Sigmoid colon (tissue), 7 donors: ENCODE results near the gene TNFRSF18. TPM values are rescaled to one million over a fixed set of nuclear protein-coding genes. Genes with fewer than 3 reads are reported as not detected.

ENCODE experiments used
- DNase-seq: peaks from one replicate; pipeline ENCODE4 v3.0.0-alpha.2; 2019
- H3K27ac ChIP-seq, 4 donors: fragments of 200-600 bp; sonication (generic); one replicate each; pipeline ENCODE4 v1.5.1; 2016 to 2019; ENCODE audit warnings: mild to moderate bottlenecking in 1 of 4
- H3K27me3 ChIP-seq, 3 donors: fragments of 200-600 bp; sonication (generic); one replicate each; pipeline ENCODE4 v1.5.1; 2019; ENCODE audit warnings: mild to moderate bottlenecking in 1 of 3
- H3K36me3 ChIP-seq, 4 donors: fragments of 200-600 bp; sonication (generic); one replicate each; pipeline ENCODE4 v1.5.1; 2016 to 2019
- H3K4me1 ChIP-seq, 4 donors: fragments of 200-600 bp; sonication (generic); one replicate each; pipeline ENCODE4 v1.5.1; 2017 to 2019
- H3K4me3 ChIP-seq, 4 donors: fragments of 200-600 bp; sonication (generic); one replicate each; pipeline ENCODE4 v1.5.1; 2017 to 2019; ENCODE audit warnings: mild to moderate bottlenecking in 2 of 4, moderate library complexity in 1 of 4
- H3K9me3 ChIP-seq, 4 donors: fragments of 200-600 bp in 3 of 4; sonication (generic) in 3 of 4; one replicate each; pipeline versions ENCODE4 v1.5.1 to v1.6.1; 2013 to 2019
- EP300 ChIP-seq, 4 donors: sonication (generic); formaldehyde crosslinking; IDR thresholded peaks; one replicate each; pipeline ENCODE4 v1.6.1; 2017; ENCODE audit warnings: antibody characterized with exemption in 4 of 4
- POLR2A ChIP-seq, 2 donors: fragments of 450-650 bp; IDR thresholded peaks; one replicate each; pipeline ENCODE4 v1.6.1; 2016; ENCODE audit warnings: antibody characterized with exemption in 2 of 2, mild to moderate bottlenecking in 2 of 2, moderate library complexity in 2 of 2
- POLR2AphosphoS5 ChIP-seq, 4 donors: sonication (generic); formaldehyde crosslinking; IDR thresholded peaks; one replicate each; pipeline ENCODE4 v1.6.1; 2017; ENCODE audit warnings: antibody characterized with exemption in 4 of 4
- WGBS, 2 donors: extraction: QIAGEN DNeasy Blood & Tissue Kit; methylation state at CpG; one replicate each; pipeline ENCODE4 v1.1.7; 2013; 5-methylcytosine and 5-hydroxymethylcytosine counted together
- intact Hi-C: fragments of 100-400 bp; cut with DNase I; formaldehyde crosslinking; loops from one replicate; pipeline ENCODE4 v1.15.1; 2023
- polyA plus RNA-seq, 3 donors: library from polyadenylated mRNA; stranded (reverse); fragments of 200-250 nt; gene quantifications; one replicate each; pipeline ENCODE4 v1.2.3, GENCODE V29; 2013
- total RNA-seq, 4 donors: library from RNA; depleted of rRNA; stranded (reverse); fragments of >200 nt; gene quantifications; one replicate each; pipeline ENCODE4 v1.1.0, GENCODE V29; 2016
- TF ChIP-seq, protein P1 (sequence below), 4 experiments: fragments of 450-650 bp in 3 of 4; fragments of 200-600 bp in 1 of 4; IDR thresholded peaks; one replicate each; pipeline ENCODE4 v1.5.1; 2016 to 2019; ENCODE audit warnings: antibody characterized with exemption in 4 of 4, mild to moderate bottlenecking in 3 of 4, moderate library complexity in 2 of 4
- donor health status: healthy with polysubstance abuse.
- donor health status: Bipolar disorder and iron deficiency.
- donor health status: healthy.

The TNFRSF18 gene
- total and polyA plus RNA-seq, 7 donors = 0.71 to 3.9 (median 1.2) TPM; not detected in 4

DNA sequence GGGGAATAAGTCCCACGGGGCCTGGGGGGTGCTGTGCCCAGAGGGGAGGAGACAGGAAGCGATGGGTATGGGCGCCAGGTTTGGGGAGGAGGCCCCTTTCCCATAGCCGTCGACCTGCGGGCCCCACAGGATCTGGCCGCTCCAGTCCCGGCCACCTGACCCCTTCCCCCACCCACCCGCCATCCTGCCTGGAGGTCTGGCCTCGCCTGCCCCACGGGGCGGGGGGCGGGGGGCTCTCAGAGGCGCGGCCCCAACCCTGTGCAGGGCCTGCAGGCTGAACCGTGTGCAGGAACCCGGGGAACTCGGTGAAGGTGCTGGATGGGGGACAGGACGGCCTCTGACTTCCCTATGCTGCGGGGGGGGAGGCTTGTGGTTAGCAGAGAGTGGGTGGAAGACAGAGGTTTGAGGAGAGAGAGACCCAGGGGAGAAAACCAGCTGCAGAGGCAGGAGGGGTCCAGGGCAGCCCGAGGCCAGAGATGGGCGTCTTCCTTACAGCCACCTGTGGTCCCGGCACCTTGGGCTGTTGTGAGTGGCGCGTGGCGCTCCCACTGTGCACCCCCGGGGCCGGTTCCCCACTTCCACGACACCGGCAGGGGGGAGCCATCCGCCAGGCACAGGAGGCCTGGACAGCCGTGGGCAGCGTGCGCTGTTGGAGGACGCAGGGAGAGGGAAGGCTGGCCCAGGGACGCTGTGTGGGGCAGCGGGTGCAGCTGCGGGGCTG, 2.5 kb upstream of the TNFRSF18 start:
- no peak for TF ChIP-seq POLR2AphosphoS5 (IDR thresholded peaks at IDR 0.05)
- TF ChIP-seq EP300 (IDR thresholded peaks at IDR 0.05) = no peak
- no peak for TF ChIP-seq POLR2A (IDR thresholded peaks at IDR 0.05)
- TF ChIP-seq, protein P1, sequence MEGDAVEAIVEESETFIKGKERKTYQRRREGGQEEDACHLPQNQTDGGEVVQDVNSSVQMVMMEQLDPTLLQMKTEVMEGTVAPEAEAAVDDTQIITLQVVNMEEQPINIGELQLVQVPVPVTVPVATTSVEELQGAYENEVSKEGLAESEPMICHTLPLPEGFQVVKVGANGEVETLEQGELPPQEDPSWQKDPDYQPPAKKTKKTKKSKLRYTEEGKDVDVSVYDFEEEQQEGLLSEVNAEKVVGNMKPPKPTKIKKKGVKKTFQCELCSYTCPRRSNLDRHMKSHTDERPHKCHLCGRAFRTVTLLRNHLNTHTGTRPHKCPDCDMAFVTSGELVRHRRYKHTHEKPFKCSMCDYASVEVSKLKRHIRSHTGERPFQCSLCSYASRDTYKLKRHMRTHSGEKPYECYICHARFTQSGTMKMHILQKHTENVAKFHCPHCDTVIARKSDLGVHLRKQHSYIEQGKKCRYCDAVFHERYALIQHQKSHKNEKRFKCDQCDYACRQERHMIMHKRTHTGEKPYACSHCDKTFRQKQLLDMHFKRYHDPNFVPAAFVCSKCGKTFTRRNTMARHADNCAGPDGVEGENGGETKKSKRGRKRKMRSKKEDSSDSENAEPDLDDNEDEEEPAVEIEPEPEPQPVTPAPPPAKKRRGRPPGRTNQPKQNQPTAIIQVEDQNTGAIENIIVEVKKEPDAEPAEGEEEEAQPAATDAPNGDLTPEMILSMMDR (IDR thresholded peaks at IDR 0.05) = no peak
- 35 to 44% methylated on average over 38 of the region's 38 CpGs for WGBS, 2 donors
- H3K9me3 ChIP-seq = no peaks in the 10 kb centered on the region
- DNase-seq = no peak
- H3K27ac ChIP-seq = peak overlapping the region in 1 of 4 donors; percentile 40
- no peaks in the 10 kb centered on the region for H3K36me3 ChIP-seq
- H3K4me3 ChIP-seq = peak overlapping the region in 3 of 4 donors; percentile 36 to 41 (median 37)
- intact Hi-C loops = loop anchor here (5.0 kb wide), 1 partner anchor 52 kb away; no protein-coding TSS in a partner anchor
- H3K4me1 ChIP-seq = peaks cover 0 to 29% (median 29%) of the 10 kb centered on the region in 4 donors
- peaks cover 4 to 36% (median 20%) of the 10 kb centered on the region in 3 donors for H3K27me3 ChIP-seq

DNA sequence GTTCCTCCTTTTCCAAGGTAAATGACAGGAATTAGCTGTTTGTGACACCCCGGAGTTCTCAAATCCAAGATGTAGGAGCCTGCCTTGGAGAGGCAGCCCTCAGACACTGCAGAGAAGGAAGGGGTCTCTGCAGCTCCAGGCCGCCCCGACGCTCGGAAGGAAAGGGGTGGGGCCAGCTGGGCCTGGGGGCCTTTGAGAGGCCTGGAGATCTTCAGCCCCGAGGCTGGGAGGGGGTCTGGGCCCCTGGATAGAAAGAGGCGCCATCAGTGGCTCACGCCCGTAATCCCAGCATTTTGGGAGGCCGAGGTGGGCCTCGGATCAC, 1.1 kb upstream of the TNFRSF18 start:
- Histone ChIP-seq H3K4me3 (no peak overlapping the region), H3K27ac (peak overlapping the region in 1 of 4 donors; percentile 40), H3K4me1 (peaks cover 0 to 29% (median 27%) of the 10 kb centered on the region in 4 donors), H3K36me3 (no peaks in the 10 kb centered on the region), H3K27me3 (peaks cover 4 to 48% (median 28%) of the 10 kb centered on the region in 3 donors), H3K9me3 (no peaks in the 10 kb centered on the region)
- TF ChIP-seq EP300 (IDR thresholded peaks at IDR 0.05) (no peak), POLR2AphosphoS5 (IDR thresholded peaks at IDR 0.05) (no peak), POLR2A (IDR thresholded peaks at IDR 0.05) (no peak)
- TF ChIP-seq, protein P1 (IDR thresholded peaks at IDR 0.05) = no peak
- intact Hi-C loops = loop anchor here (5.0 kb wide), 1 partner anchor 50 kb away; no protein-coding TSS in a partner anchor
- 59 to 62% methylated on average over 11 of the region's 11 CpGs for WGBS, 2 donors
- no peak for DNase-seq

DNA sequence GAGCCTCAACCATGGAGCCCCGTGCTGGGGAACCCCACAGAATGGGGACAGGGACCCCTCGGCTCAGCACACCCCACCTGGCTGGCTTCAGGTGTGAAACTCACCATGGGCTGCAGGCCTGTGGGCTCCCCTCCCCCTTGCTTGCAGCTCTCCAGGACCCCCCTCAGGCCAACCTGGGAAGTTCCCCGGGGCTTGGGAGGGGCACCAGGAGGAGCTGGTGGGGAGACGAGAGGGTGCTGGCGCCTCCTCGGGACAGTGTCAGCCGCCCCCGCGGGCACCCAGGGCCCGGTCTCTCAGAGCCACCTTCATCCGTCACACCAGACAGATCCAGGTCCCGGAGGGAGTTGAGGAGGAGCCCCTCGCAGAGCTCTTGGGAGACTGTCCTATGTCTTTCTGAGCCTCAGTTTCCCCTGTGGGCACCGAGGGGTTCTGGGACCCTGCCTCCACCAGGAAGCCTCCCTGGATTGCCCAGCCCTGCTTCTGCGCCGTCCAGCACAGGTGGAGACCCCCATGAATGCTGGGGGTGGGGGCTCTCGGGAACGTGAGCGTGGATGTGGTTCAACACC, 657 bp upstream of the TNFRSF18 start:
- no peak for DNase-seq
- no peaks in the 10 kb centered on the region for H3K9me3 ChIP-seq
- peaks cover 0 to 29% (median 27%) of the 10 kb centered on the region in 4 donors for H3K4me1 ChIP-seq
- no peak overlapping the region for H3K27ac ChIP-seq
- no peaks in the 10 kb centered on the region for H3K36me3 ChIP-seq
- no peak overlapping the region for H3K4me3 ChIP-seq
- H3K27me3 ChIP-seq = peaks cover 4 to 49% (median 28%) of the 10 kb centered on the region in 3 donors
- 40 to 54% methylated on average over 19 of the region's 19 CpGs for WGBS, 2 donors
- TF ChIP-seq POLR2AphosphoS5 (IDR thresholded peaks at IDR 0.05) (no peak), POLR2A (IDR thresholded peaks at IDR 0.05) (no peak), EP300 (IDR thresholded peaks at IDR 0.05) (no peak)
- TF ChIP-seq, protein P1 (IDR thresholded peaks at IDR 0.05) = no peak
- intact Hi-C loops = loop anchor here (5.0 kb wide), 1 partner anchor 50 kb away; no protein-coding TSS in a partner anchor

DNA sequence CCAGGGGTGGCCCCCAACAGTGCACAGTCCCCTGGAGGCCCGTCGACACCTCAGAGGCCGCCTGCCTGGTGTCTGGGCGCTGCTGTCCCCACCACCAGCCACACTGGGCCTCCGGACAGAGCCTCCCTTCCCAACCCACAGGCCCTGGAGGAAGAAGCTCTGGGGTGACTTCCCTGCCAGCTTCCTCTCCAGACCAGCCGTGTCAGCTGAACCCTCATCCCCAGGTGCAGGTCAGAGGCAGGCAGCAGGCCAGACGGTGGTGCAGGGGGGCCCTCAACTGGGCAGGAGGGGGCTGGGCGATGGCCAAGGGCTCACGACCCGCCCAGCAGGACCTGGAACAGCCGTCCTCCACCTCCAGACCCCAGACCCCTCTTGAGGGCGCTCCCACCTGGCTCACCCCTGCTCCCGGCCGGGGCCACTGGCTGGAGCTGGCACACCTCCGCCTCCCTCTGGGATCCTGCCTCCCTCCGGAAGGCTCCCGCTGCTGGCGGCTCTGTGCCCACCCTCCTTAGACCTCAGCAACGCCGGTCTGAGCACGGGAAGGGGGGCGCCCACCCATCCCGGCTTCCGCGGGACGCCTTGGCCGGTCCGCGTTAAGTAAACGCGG, 520 bp downstream of the TNFRSF18 start:
- peaks cover 0 to 36% (median 35%) of the 10 kb centered on the region in 4 donors for H3K4me1 ChIP-seq
- peak overlapping the region in 3 of 4 donors; percentile 3 to 27 (median 24) for H3K4me3 ChIP-seq
- DNase-seq = no peak
- H3K27me3 ChIP-seq = peaks cover 10 to 57% (median 28%) of the 10 kb centered on the region in 3 donors
- no peaks in the 10 kb centered on the region for H3K36me3 ChIP-seq
- intact Hi-C loops = loop anchor here (5.0 kb wide), 1 partner anchor 49 kb away; no protein-coding TSS in a partner anchor
- H3K9me3 ChIP-seq = no peaks in the 10 kb centered on the region
- WGBS, 2 donors = 17 to 25% methylated on average over 31 of the region's 31 CpGs
- TF ChIP-seq, protein P1 (IDR thresholded peaks at IDR 0.05) = no peak
- no peak for TF ChIP-seq EP300 (IDR thresholded peaks at IDR 0.05)
- no peak for TF ChIP-seq POLR2AphosphoS5 (IDR thresholded peaks at IDR 0.05)
- TF ChIP-seq POLR2A (IDR thresholded peaks at IDR 0.05) = no peak
- H3K27ac ChIP-seq = no peak overlapping the region
